GM23248 (cell line): ENCODE results near the gene CTDSP1.

ENCODE experiments used
- EZH2 ChIP-seq: fragments of 200-600 bp; sonication (generic); IDR thresholded peaks from 2 replicates; pipeline ENCODE4 v1.6.1; 2018; ENCODE audit warnings: antibody characterized with exemption, mild to moderate bottlenecking; ENCODE audit not compliant: insufficient read depth, poor library complexity, severe bottlenecking
- EZH2phosphoT487 ChIP-seq: fragments of 200-600 bp; sonication (generic); IDR thresholded peaks from 2 replicates; pipeline ENCODE4 v1.6.1; 2018; ENCODE audit warnings: antibody characterized with exemption, moderate library complexity, mild to moderate bottlenecking, low read depth; ENCODE audit not compliant: insufficient read depth

GRCh38 chr2:218398437-218399390 lies 954 bp upstream of the CTDSP1 start:
- TF ChIP-seq EZH2phosphoT487, result no peak
- TF ChIP-seq EZH2, result no peak
